DMS 273 (cell line): ENCODE data around the gene ATG16L1.

ENCODE experiments used
- DNase-seq: peaks from one replicate; lab custom pipeline; 2025; ENCODE audit not compliant: unreplicated experiment; lab: John Stamatoyannopoulos, UW

Gene ATG16L1

DNA sequence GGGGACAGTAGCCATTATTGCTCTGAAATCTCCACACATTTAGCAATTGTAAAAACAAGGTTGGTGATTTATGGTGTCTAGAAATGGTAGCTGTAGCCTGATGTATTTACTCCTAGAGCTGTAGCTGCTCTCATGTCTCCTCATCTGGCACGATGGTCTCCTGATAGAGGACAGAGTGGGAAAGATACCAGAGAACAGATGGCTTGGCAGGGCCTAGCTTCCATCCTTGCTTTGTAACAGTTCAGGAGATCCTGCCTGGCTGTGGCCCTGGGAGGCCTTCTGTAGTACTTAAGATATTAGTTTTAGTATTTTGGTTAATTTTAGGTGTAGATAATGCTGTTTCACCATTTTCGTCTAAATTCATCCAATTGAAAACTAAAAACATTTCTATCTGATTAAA is 6.7 kb downstream of the ATG16L1 start:
- DNase-seq, result peak; percentile 50

DNA sequence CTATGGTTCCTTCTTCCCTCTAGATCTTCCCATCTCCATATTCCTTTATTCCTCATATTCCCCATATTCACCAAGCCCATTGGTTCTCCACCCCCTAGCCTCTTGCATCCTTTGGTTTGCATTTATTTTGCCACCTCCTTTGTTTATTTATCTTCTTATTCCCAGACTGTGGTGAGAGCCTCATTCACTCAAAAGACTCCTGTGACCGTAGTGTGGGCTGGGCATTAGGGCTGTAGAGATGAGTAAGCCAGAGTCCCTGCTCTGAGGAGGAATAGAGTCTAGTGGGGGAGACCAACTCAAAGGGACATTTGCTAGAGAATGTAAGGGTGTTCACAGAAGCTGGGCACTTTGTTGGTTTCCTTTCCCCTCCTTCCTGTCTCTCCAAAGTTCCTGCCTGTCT is 8.3 kb downstream of the ATG16L1 start:
- no peak for DNase-seq

DNA sequence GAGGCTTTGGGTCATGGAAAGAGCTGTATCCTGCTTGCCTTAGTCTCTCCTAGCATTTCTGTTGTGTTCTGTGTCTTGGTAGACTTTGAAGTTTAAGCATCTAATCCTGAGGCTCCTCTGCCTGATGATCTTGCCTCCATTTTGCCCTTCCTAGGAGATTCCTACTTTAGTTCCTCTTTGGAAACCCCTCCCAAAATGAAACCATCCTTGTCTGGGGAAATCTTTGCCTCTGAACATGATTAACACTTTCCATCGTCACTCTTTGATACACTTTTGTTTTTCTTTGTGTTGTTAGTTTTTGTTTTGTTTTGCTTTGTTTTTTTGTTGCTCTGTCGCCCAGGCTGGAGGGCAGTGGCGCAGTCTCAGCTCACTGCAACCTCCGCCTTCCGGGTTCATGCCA is 9.2 kb downstream of the ATG16L1 start:
- DNase-seq, result no peak

DNA sequence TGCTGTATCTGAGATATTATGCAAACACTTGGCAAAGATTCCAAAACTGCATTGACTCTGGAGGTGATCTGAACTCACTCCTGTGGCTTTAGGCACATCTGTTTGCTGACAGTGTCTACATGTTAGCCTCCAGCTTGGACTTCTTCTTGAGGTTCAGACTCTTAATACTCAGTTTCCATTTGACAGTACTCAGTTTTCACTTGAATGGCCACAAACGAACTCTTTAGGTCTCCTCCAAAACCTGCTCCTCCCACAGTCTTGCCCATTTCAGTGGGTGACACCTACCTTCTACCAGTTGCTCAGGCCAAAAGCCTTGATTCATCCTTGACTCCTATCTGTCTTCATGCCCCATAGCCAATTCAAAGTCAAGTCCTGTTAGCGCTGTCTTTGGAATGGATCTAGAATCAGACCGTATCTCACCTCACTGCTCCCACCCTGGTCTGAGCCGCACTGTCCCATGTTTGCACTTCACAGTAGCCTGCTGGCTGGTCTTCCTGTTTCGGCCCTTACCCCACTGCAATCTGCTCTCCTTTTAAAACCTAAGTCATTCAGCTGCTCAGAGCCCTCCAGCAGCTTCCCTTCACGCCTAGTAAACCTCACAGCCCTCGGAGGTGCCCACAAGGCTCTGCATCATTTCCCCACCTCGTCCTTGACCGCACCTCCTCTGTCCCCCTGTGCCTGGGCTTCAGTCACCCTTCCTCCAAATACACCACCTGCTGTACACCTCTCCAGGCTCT is 10.5 kb downstream of the ATG16L1 start:
- no peak for DNase-seq

DNA sequence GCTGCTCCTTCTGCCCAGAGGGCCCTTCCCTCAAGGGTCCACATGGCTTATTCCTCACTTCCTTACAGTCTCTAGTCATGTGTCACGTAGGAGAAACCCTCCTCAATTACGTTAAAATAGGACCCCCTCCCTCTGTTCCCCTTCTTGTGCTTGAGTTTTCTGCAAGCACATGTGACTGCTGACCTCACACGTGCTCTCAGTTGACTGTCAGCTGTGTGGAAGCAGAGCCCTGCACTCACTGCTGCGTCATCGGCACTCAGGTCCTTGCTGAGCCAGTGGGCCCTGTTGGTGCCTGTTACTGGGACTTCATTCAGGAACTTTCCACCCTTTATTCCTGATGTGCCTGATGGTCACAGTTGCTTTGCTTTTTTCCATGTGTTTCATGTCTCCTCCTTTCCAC is 11.1 kb downstream of the ATG16L1 start:
- DNase-seq, result no peak

DNA sequence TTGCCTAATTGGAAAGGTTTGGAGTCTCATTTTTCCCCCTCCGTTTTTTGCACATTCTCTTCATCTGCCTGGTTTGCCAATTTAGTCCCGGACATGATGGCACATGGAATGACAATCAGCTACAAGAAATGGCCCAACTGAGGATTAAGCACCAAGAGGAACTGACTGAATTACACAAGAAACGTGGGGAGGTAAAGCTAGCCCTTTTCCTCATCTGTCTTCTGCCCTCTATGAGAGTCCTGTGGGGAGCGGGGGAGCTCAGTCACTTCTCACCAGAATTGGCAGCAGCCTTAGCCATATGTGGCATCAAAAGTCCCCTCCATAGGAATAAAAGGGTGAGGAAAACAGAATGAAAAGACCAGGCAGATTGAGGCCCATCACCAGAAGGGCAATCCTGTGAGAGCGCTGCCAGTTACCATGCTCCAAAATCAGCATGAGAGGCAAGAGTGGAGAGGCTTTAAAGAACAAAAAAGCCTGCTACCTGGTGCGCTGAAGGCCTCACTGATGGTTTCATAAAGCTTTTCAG is 11.6 kb downstream of the ATG16L1 start:
- DNase-seq, result no peak

DNA sequence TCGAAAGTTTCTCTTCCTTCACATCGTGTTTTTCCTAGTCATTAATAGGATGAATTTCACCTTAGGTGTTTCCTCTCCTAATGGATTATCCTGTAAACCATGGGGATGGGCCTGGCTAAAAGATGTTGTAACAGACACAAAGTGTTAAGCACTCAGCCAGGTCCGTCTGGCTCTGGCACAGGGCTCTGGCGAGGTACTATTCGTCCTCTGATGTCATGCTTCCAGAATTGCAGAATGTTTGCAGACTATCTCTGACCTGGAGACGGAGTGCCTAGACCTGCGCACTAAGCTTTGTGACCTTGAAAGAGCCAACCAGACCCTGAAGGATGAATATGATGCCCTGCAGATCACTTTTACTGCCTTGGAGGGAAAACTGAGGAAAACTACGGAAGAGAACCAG is 13.2 kb downstream of the ATG16L1 start:
- no peak for DNase-seq

DNA sequence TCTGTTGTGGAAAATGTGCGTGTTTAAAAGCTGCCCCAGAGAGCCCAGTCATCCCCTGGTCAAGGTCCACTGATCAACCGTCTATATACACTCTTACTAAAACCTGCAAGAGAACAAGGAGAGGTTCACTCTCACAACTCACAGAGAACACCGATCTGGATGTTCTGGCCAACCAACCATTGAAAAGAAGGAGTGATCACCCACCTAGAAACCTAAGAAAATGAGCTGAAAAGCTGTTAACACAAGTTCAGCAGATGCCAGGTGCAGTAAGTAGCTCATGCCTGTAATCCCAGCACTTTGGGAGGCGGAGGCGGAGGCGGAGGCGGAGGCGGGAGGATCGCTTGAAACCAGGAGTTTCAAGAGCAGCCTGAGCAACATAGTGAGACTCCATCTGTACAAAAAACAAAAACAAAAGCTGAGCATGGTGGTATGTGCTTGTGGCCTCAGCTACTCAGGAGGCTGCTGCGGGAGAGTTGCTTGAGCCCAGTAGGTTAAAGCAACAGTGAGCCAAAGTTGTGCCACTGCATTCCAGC is 14.5 kb downstream of the ATG16L1 start:
- no peak for DNase-seq

DNA sequence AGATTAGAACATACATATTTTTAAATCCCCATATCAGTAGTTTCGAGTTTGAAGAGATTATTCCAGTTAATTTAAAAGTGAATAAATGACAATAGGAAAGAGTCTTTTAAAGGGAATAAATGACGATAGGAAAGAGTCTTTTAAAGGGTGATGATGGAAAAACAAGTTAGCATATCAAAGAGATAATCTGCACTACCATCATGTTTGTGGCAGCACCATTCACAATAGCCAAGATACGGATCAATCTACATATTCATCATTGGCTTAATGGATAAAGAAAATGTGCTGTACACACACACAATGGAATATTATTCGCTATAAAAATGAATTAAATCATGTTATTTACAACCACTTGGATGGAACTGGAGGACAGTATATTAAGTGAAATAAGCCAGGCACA is 15.0 kb downstream of the ATG16L1 start:
- DNase-seq, result no peak

DNA sequence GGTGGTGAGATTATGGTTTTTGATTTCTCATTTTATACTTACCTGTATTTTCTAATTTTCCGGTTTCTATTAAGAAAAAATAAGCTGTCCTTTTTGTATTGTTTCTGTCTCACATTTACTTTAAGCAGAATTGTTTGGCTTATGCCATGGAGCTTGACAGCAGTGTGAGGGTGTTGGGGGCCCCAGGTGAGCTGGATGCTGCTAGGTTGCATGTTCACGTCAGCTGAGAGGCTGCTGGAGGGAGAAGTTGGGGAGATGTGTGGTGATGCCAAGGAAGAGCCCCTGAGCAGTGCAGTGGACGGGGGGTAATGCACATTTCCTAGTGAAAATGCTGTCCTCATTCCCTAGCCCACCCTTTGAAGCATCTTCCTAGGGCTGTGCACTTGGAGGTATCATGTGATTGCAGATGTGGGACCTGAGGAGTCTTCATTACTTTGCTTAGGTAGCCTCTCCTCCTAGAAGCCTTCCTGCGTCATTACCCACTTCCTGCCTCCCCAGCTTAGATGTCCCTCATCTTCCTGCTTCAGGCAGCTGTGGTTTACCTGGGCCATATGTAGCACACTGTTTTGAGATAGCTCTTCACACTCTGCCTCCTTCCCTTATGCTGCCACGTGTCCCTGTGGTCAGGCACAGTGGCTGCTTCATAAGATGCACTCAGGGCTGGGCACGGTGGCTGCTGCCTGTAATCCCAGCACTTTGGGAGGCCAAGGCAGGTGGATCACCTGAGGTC is 16.2 kb downstream of the ATG16L1 start:
- DNase-seq, result no peak

DNA sequence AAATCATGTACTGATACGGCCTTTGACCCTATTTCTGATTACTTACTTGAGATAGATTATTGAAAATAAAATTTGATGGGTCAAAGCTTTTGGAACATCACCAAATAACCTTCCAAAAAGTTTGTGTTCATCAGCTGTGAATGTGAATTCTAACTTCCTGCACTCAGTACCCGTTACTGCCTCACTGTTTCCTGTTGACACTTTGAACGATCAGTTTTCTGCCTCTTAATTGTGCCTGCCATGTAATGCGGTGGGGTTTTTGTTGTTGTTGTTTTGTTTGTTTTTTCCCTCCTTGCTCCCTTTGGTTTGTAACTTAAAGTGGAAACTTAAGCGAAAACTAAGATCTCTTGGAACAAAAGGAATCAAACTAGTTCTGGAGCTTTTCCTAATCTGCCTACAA is 18.9 kb downstream of the ATG16L1 start:
- DNase-seq, result no peak

DNA sequence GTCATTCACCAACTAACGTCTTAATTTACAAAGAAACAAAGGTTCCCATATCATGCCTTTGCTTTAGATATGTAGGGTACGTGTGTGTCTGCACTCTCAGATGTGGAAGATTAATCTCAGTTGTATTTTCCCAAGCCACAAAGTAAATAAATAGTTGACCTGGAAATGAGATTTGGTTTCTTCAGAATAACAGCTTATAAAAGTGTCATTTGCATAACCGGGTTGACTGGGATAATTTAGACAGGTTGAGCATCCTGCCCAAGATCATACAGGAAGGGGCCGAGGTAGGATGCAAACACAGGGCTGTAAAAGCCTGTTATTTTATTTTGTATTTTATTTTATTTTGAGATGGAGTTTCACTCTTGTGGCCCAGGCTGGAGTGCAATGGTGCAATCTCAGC is 19.5 kb downstream of the ATG16L1 start:
- DNase-seq, result no peak

DNA sequence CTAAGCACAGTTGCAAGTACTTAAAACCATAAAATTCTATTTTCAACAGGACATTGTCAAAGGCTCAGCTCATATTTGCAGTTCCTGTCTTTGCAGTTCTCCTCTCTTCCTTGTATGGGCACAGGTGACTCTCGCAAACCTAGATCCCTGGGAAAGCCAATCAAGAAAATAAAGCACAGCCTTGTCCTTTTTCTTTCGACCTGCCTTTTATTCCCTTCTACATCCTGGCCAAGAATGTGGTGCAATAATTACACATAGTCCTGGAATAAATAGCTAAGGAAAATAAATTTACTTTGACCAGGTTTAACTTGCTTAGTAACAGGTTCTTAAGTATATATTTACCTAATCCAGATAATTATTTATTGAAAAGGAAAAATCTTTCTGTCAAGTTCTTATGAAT is 20.2 kb downstream of the ATG16L1 start:
- no peak for DNase-seq

DNA sequence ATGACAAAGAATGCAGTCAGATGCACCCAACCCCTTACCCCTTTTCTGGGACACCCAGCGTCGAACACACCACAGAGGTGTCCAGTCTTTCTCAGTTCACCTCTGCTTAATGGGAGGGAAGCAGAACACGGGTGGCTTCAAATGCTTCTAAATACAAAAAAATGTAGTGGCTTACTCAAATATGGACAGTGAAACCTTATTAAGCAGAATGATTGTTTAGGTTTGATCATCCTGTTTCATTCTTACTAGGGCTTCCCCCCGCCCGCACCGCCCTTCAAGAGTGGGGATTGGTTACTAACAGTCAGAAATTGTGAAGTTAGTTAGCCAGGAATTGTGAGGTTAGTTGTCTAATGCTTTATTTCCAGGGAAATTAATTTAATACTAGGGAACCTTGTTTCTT is 21.6 kb downstream of the ATG16L1 start:
- DNase-seq, result no peak

DNA sequence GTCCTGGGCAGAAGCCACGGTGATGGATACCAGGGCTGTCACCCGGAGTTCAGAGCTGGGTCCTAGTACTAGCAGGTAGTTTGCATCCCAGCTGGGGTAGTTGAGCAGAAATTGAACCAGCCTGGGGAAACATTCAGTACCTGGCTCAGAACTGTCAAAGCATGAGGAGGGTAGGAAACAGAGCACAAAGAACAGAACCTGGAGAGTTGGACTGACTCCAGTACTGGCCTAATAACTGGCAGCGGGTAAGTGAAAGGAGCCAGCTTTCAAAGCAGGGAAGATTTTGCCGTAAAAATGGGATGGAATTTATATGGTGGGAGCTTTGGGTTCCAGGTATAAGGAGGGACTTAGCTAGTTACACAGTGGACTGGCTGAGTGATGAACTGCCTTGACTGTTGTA is 23.8 kb downstream of the ATG16L1 start:
- no peak for DNase-seq

DNA sequence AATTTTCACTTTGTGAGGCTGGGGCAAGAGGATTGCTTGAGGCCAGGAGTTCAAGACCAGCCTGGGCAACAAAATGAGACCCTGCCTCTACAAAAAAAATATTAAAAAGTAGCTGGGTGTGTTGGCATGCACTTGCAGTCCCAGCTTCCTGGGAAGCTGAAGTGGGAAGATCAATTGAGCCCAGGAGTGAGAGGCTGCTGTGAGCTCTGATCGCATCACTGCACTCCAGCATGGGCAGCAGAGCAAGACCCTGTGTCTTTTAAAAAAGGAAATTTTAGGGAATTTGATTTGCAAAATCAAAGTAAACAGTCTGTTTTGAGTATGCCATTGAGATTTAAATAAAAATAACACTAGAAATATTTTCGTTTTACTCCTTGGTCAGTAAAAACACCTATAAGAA is 27.4 kb downstream of the ATG16L1 start:
- DNase-seq, result no peak

DNA sequence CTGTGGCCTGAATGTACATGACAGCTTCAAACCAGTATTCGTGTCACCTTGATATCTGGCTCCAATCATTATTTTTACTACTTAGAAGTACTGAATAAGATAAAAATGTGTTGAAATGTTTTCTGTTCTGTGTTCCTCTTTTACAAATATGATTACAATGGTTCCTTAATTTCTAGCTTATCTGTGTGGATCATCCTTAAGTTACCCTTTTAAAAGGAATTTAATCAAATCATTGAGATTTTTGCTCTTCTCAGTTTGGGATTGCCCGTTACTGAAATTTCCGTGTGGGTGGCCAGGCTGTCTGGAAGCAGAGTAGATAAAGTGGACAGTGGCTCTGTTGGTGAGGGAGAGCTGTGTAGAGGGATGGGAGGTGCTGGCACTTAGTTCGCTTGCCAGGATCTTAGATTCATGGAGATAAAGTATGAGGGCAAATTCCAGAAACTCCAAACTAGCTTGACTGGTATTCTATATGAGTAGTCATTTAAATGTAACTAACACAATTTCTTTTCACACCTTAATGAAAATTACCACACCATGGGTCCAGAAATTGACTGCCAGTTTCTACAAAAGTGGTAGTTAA is 28.7 kb downstream of the ATG16L1 start:
- DNase-seq, result no peak

DNA sequence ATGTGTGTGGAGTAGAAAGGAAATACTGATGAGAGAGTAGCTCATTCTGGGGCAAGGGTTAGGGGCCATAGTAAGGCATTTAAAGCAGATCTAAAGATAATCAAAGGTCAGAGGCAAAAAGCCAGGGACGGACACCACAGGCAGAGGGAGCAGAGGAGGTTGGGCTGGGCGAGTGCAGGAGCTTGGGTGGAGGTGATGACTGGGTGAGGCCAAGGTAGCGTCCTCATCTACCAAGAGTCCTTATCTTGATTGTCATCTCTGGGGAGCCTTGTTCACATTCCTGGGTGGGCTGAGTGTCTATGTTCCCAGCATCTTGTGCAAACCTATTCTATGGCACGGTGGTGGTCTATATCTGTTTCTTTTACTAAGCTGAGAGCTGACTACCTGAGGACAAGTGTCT is 30.1 kb downstream of the ATG16L1 start:
- no peak for DNase-seq

DNA sequence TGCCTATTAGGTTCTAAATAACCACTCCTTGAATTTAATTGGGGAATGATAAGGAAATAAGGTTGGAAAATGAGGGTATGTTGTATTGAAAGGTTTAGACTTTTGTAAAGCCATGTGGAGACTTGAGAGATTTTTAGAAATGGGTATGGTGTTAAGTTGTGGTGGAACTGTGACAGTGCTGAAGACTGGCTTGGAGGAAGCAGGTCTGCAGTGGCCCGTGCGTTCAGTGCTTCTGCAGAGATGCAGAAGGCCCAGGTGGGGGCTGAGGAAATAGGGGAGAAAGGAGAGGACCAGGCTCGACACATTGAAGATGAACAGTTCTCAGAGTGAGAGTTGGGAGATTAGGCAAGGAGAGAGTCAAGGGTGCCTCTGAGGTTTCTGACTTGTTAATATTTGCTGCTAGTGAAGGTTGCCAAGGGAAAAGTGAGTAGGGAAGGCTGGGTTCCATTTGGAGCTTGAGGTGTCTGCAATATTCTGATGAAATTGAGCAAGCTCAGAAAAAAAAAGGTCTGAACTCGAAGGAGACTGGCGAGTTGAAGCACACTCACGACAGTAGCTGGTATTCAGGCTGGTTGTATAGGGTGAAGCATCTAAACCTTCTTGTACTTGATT is 30.6 kb downstream of the ATG16L1 start:
- no peak for DNase-seq

DNA sequence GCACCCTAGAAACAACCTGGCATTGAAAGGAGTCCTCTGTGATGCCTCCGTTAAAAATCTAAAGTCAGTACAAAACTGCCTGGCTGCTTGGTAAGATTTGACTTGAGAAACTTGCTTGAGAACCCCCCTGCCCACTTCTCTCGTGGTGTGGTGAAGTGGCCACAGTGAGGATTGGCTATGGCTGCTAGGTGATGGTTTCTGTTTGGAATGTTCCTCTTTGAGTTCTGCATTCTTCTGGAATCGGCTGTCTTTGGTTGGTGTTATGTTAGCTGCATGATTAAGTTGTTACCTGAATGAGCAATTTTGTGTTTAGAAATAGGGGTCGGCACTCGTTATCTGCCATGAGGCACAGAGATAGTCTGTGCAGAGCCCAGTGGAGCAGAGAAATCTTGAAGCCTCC is 34.4 kb downstream of the ATG16L1 start:
- DNase-seq, result no peak

DNA sequence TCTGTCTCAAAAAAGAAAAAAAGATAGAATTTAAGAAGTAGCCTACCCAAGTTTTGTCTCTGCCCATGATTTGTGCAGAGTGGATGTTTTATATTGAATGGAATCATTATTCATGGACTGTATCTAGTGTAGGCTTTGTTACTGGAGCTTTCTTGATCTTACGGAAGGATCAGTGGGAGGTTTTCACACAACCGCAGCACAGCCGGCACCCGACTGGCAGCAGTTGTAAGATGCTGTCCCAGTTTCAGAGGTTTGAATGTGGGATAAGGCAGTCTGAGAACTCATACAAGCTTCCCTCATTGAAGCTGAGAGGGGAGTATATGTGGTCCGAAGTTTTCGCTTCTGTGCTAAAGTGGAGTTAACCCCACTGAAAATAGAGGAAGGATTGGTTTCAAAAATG is 36.4 kb downstream of the ATG16L1 start:
- DNase-seq, result no peak

DNA sequence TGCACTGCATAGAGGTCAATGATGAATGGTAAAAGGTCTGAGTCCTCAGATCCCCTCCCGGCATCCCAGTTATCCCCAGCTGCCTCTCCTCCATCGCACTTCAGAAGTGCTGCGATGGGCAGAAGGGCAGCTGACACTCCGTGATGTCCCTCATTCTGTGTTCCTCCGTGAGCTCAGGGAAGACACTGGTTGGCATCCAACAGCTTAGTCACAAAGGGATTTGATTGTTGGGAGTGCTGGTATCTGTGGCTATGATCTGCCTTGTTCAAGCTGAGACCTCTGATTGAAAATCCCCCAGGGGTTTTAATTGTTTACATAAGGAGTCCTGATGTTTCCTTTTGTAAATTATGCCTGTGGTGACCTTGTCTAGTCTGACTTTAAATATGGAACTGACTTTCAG is 37.2 kb downstream of the ATG16L1 start:
- no peak for DNase-seq
